Activated CD4-positive, alpha-beta T cell treated with anti-CD3 and anti-CD28 coated beads for 36 hours (primary cell): ENCODE measurements around the gene WHAMM. TPM values are rescaled to one million over a fixed set of nuclear protein-coding genes. Genes with fewer than 3 reads are reported as not detected.

Experiments used
- total RNA-seq, 2 experiments: library from RNA; stranded (reverse); gene quantifications; one replicate each; pipeline ENCODE4 v1.2.3, GENCODE V29; 2021

The WHAMM gene
- total RNA-seq, 2 experiments from 2014 or later: 3.4 to 4.0 TPM

Other genes with a start within 250 kb of the WHAMM start
- gene CPEB1, start 162.3 kb upstream of the WHAMM start, total RNA-seq: under 1 TPM; 0.16 to 0.18 TPM
- gene AP3B2, start 99.8 kb upstream of the WHAMM start, total RNA-seq: under 1 TPM; 0.39 to 0.59 TPM
- not detected for gene FSD2, start 3.6 kb upstream of the WHAMM start, total RNA-seq
- gene HOMER2, start 143.1 kb downstream of the WHAMM start, total RNA-seq: 1 to 10 TPM; 3.5 to 4.6 TPM
- 10 to 100 TPM; 17.3 to 19.5 TPM for gene RAMAC, start 176.6 kb downstream of the WHAMM start, total RNA-seq
- 10 to 100 TPM; 20.2 to 23.1 TPM for gene C15orf40, start 202.0 kb downstream of the WHAMM start, total RNA-seq